Islet of Langerhans (tissue), 1 donor: ENCODE data around the gene ATXN1.
"Not testable (repeated sequence)": the region's sequence is repeated elsewhere in the genome, so short reads cannot be mapped to it uniquely, and the experiment has no call there.

Experiments
- FAIRE-seq: peaks from one replicate; lab custom pipeline; 2011; peaks lifted over from hg19 to GRCh38; lab: Jason Lieb, UNC

The ATXN1 gene

GRCh38 chr6:16639684-16640480, 121.4 kb downstream of the ATXN1 start:
- FAIRE-seq: no peak

- FAIRE-seq: no peak
Observed at GRCh38 chr6:16637635-16638034, 123.6 kb downstream of the ATXN1 start.

- no peak for FAIRE-seq
Observed at GRCh38 chr6:16635810-16636602, 125.3 kb downstream of the ATXN1 start.

- no peak for FAIRE-seq
Observed at GRCh38 chr6:16635291-16635809, 125.9 kb downstream of the ATXN1 start.

GRCh38 chr6:16634855-16635254, 126.4 kb downstream of the ATXN1 start:
- FAIRE-seq: no peak

- FAIRE-seq: no peak
Observed at GRCh38 chr6:16633961-16634360, 127.3 kb downstream of the ATXN1 start.

GRCh38 chr6:16633465-16633864, 127.8 kb downstream of the ATXN1 start:
- no peak for FAIRE-seq

- FAIRE-seq: no peak
Observed at GRCh38 chr6:16632101-16632500, 129.2 kb downstream of the ATXN1 start.

GRCh38 chr6:16630026-16630643, 131.1 kb downstream of the ATXN1 start:
- no peak for FAIRE-seq

- not testable (repeated sequence) for FAIRE-seq
Observed at GRCh38 chr6:16628580-16628979, 132.7 kb downstream of the ATXN1 start.

GRCh38 chr6:16626650-16627049, 134.6 kb downstream of the ATXN1 start:
- no peak for FAIRE-seq

- peak; percentile 71 for FAIRE-seq
Observed at GRCh38 chr6:16625291-16626265, 135.7 kb downstream of the ATXN1 start.

- no peak for FAIRE-seq
Observed at GRCh38 chr6:16624636-16625290, 136.5 kb downstream of the ATXN1 start.

GRCh38 chr6:16623731-16624130, 137.5 kb downstream of the ATXN1 start:
- no peak for FAIRE-seq

- FAIRE-seq: no peak
Observed at GRCh38 chr6:16623029-16623653, 138.1 kb downstream of the ATXN1 start.

- FAIRE-seq: no peak
Observed at GRCh38 chr6:16622193-16622592, 139.1 kb downstream of the ATXN1 start.

GRCh38 chr6:16621002-16621401, 140.3 kb downstream of the ATXN1 start:
- FAIRE-seq: no peak

- no peak for FAIRE-seq
Observed at GRCh38 chr6:16619777-16620176, 141.5 kb downstream of the ATXN1 start.

GRCh38 chr6:16618962-16619361, 142.3 kb downstream of the ATXN1 start:
- FAIRE-seq: no peak

- not testable (repeated sequence) for FAIRE-seq
Observed at GRCh38 chr6:16615215-16615614, 146.0 kb downstream of the ATXN1 start.

- FAIRE-seq: not testable (repeated sequence)
Observed at GRCh38 chr6:16614143-16614542, 147.1 kb downstream of the ATXN1 start.
